Activated T-cell treated with anti-CD3 and anti-CD28 coated beads, Interleukin-2, amount 50 U/mL, for 72 hours (primary cell): ENCODE measurements around the gene ARMC3. TPM values are rescaled to one million over a fixed set of nuclear protein-coding genes. Genes with fewer than 3 reads are reported as not detected.
A peak's percentile ranks its signal among the peaks of the same experiment; 100 is the strongest.
"Not testable (repeated sequence)": the region's sequence is repeated elsewhere in the genome, so short reads cannot be mapped to it uniquely, and the experiment has no call there.

Source experiments
- ATAC-seq, 2 donors: fragments of 150-1000 bp; cut with Tn5 transposase; replicated peaks in 1 of 2; 2 replicates each; pipeline ENCODE4 v1.10.0; 2021; ENCODE audit warnings: moderate library complexity in 2 of 2, mild to moderate bottlenecking in 1 of 2
- DNase-seq, 2 donors: peaks; one replicate each; pipeline ENCODE4 v3.0.0; 2021 to 2022; ENCODE audit warnings: mixed read lengths in 1 of 2
- H3K27ac Mint-ChIP-seq: one replicate; pipeline ENCODE4 v1.8.0; 2022; ENCODE audit warnings: mild to moderate bottlenecking, moderate library complexity, mixed read lengths
- H3K27me3 Mint-ChIP-seq: one replicate; pipeline ENCODE4 v1.8.0; 2022; ENCODE audit warnings: low read depth, mixed read lengths
- H3K36me3 Mint-ChIP-seq, 2 donors: one replicate each; pipeline ENCODE4 v1.8.0; 2022; ENCODE audit warnings: mixed read lengths in 2 of 2, mild to moderate bottlenecking in 1 of 2; ENCODE audit not compliant: insufficient read depth in 2 of 2
- H3K4me1 Mint-ChIP-seq: one replicate; pipeline ENCODE4 v1.8.0; 2022; ENCODE audit warnings: low read depth, mixed read lengths
- H3K4me3 Mint-ChIP-seq, 2 donors: one replicate each; pipeline ENCODE4 v1.8.0; 2022; ENCODE audit warnings: mild to moderate bottlenecking in 2 of 2, mixed read lengths in 2 of 2, moderate library complexity in 2 of 2
- H3K9me3 Mint-ChIP-seq, 2 donors: one replicate each; pipeline ENCODE4 v1.8.0; 2022; ENCODE audit warnings: mixed read lengths in 2 of 2
- total RNA-seq, 2 donors: library from RNA; stranded (reverse); gene quantifications; one replicate each; pipeline ENCODE4 v1.2.3, GENCODE V29; 2022

ARMC3 gene
- total RNA-seq, 2 donors from 2014 or later, result not detected

GRCh38 chr10:23065181-23065948, 137.5 kb downstream of the ARMC3 start:
- Mint-ChIP-seq H3K36me3 (no peaks in the 10 kb centered on the region), H3K9me3 (no peaks in the 10 kb centered on the region), H3K27ac (no peak overlapping the region), H3K4me1 (peaks cover 4% of the 10 kb centered on the region), H3K4me3 (no peak overlapping the region), H3K27me3 (no peaks in the 10 kb centered on the region)
- DNase-seq (no peak), ATAC-seq (no peak)

DNA sequence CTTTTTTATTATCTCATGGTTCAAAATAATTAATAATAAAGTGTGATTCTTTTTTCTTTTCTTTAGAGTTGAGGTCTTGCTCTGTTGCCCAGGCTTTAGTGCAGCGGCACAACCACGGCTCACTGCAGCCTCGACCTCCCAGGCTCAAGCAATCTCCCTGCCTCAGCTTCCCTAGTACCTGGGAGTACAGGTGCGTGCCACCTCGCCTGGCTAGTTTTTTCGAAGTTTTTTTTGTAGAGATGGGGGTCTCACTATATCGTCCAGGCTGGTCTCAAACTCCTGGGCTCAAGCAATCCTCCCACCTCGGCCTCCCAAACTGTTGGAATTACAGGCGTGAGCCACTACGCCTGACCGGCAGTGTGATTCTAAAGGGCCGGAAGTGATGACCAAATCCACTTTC, 139.5 kb downstream of the ARMC3 start:
- peaks cover 4% of the 10 kb centered on the region for H3K4me1 Mint-ChIP-seq
- no peak overlapping the region for H3K4me3 Mint-ChIP-seq
- ATAC-seq (no peak), DNase-seq (no peak)
- H3K36me3 Mint-ChIP-seq, result no peaks in the 10 kb centered on the region
- no peaks in the 10 kb centered on the region for H3K9me3 Mint-ChIP-seq
- no peak overlapping the region for H3K27ac Mint-ChIP-seq
- H3K27me3 Mint-ChIP-seq, result no peaks in the 10 kb centered on the region

DNA sequence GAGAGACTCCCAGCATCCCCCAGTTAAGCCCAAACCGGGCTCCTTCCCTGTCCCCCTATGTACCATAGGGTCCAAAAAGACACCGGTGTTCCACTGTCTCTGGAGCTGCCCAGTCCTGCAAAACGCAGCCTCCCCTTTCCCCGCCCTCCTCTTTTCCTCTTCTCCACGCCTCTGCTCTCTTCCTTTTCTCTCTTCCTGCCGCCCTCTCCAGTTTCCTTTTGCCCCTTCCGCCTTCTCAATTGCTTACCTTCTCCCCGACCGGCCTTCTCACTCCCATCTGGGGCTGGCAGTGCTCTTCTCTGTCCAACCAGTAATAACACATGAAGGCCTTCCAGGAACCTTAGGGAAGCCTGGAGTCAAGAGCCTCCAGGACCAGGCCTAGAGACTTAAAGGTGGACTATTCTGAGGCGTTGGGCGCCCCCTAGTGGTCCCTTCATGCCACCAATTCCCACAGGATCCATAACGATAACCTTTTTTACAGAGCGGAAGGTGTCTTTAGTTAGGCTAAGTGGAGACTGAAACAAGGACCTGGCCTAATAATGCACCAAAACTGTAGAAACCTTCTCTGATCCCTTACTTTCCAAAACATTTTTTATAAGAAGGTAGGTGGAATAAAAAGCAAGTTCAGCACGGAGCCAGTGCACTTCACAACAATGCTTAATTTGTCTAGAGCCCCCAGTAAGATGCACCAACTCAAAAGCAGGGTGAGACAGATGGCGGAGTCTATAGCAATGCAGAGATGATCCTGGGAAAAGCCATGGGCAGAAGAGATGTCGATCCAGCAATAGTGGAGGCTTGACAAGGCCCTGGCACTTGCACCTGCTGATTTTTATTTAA, 140.3 kb downstream of the ARMC3 start:
- DNase-seq (peak; percentile 53 to 70), ATAC-seq (peak in 1 of 2 donors; percentile 55)
- Mint-ChIP-seq H3K4me3 (peak overlapping the region in 1 of 2 donors; percentile 35), H3K36me3 (no peaks in the 10 kb centered on the region), H3K27me3 (no peaks in the 10 kb centered on the region), H3K27ac (no peak overlapping the region), H3K9me3 (no peaks in the 10 kb centered on the region), H3K4me1 (peaks cover 4% of the 10 kb centered on the region)

GRCh38 chr10:23069019-23069815, 141.4 kb downstream of the ARMC3 start:
- Mint-ChIP-seq H3K4me3 (no peak overlapping the region), H3K27ac (peak overlapping the region; percentile 30), H3K4me1 (peaks cover 4% of the 10 kb centered on the region), H3K36me3 (no peaks in the 10 kb centered on the region), H3K9me3 (no peaks in the 10 kb centered on the region), H3K27me3 (peaks cover 7% of the 10 kb centered on the region)
- peak; percentile 67 to 86 for ATAC-seq
- DNase-seq, result peak in 1 of 2 donors; percentile 38

- ATAC-seq, H3K4me1 Mint-ChIP-seq, DNase-seq, H3K36me3 Mint-ChIP-seq, H3K27ac Mint-ChIP-seq, H3K4me3 Mint-ChIP-seq, H3K9me3 Mint-ChIP-seq: not testable (repeated sequence)
- peaks cover 16% of the 10 kb centered on the region for H3K27me3 Mint-ChIP-seq
Observed at GRCh38 chr10:23070092-23070912, 142.4 kb downstream of the ARMC3 start.

DNA sequence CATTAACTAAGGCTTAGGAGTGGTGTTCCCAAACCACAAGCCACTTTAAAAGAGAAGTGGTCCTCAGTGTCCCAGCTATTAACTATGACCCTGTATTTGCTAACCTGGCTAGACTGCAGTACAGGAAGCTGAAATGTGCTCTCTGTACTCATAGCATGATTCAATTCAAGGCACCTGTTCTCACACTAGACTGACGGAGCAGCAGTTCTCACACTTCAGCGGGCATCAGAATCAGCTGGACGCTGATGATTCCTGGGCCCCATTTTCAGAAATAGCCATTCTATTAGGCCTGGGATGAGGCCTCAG, 143.0 kb downstream of the ARMC3 start:
- no peaks in the 10 kb centered on the region for H3K36me3 Mint-ChIP-seq
- DNase-seq, result no peak
- H3K4me3 Mint-ChIP-seq, result no peak overlapping the region
- no peak for ATAC-seq
- H3K4me1 Mint-ChIP-seq, result peaks cover 4% of the 10 kb centered on the region
- H3K9me3 Mint-ChIP-seq, result no peaks in the 10 kb centered on the region
- peaks cover 22% of the 10 kb centered on the region for H3K27me3 Mint-ChIP-seq
- H3K27ac Mint-ChIP-seq, result no peak overlapping the region

GRCh38 chr10:23072593-23072992, 144.7 kb downstream of the ARMC3 start:
- H3K4me3 Mint-ChIP-seq, H3K27ac Mint-ChIP-seq, ATAC-seq, H3K9me3 Mint-ChIP-seq, H3K36me3 Mint-ChIP-seq, DNase-seq, H3K4me1 Mint-ChIP-seq: not testable (repeated sequence)
- peaks cover 34% of the 10 kb centered on the region for H3K27me3 Mint-ChIP-seq

- DNase-seq (no peak), ATAC-seq (no peak)
- Mint-ChIP-seq H3K27ac (no peak overlapping the region), H3K9me3 (no peaks in the 10 kb centered on the region), H3K4me1 (no peaks in the 10 kb centered on the region), H3K36me3 (no peaks in the 10 kb centered on the region), H3K27me3 (peaks cover 41% of the 10 kb centered on the region), H3K4me3 (no peak overlapping the region)
Observed at GRCh38 chr10:23073527-23073926, 145.7 kb downstream of the ARMC3 start.

- Mint-ChIP-seq H3K9me3 (no peaks in the 10 kb centered on the region), H3K4me1 (no peaks in the 10 kb centered on the region), H3K27me3 (peaks cover 58% of the 10 kb centered on the region), H3K27ac (no peak overlapping the region), H3K4me3 (no peak overlapping the region), H3K36me3 (no peaks in the 10 kb centered on the region)
- peak; percentile 55 to 92 for ATAC-seq
- DNase-seq, result no peak
Observed at GRCh38 chr10:23075672-23076071, 147.8 kb downstream of the ARMC3 start.

GRCh38 chr10:23078114-23078513, 150.3 kb downstream of the ARMC3 start:
- H3K9me3 Mint-ChIP-seq, result no peaks in the 10 kb centered on the region
- ATAC-seq (no peak), DNase-seq (no peak)
- no peaks in the 10 kb centered on the region for H3K36me3 Mint-ChIP-seq
- H3K27ac Mint-ChIP-seq, result no peak overlapping the region
- H3K4me1 Mint-ChIP-seq, result no peaks in the 10 kb centered on the region
- peaks cover 74% of the 10 kb centered on the region for H3K27me3 Mint-ChIP-seq
- no peak overlapping the region for H3K4me3 Mint-ChIP-seq

DNA sequence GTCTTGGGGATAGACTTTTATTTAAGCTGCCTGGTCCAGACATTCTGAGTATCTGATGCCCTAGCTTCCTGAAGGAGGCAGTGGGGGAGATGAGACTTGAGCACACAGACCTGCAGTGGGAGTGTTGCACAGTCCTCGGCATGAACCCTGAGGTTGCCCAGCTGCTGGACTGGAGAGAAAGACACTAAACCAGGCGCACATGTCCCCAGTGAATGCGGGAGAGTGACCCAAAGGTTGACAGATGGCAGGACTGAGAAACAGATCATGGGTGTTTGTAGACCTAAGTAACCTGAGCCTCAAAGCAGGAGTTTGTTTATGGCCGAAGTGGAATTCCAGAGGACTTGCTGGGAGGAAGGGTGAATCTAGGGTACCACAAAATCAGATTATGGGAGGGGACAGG, 151.8 kb downstream of the ARMC3 start:
- peaks cover 0 to under 1% of the 10 kb centered on the region in 2 donors for H3K36me3 Mint-ChIP-seq
- H3K27ac Mint-ChIP-seq, result no peak overlapping the region
- H3K4me1 Mint-ChIP-seq, result no peaks in the 10 kb centered on the region
- H3K9me3 Mint-ChIP-seq, result no peaks in the 10 kb centered on the region
- ATAC-seq (no peak), DNase-seq (no peak)
- H3K27me3 Mint-ChIP-seq, result peaks cover 72% of the 10 kb centered on the region
- no peak overlapping the region for H3K4me3 Mint-ChIP-seq

GRCh38 chr10:23080262-23080661, 152.4 kb downstream of the ARMC3 start:
- no peak overlapping the region for H3K4me3 Mint-ChIP-seq
- H3K36me3 Mint-ChIP-seq, result peaks cover 0 to 2% of the 10 kb centered on the region in 2 donors
- peaks cover 71% of the 10 kb centered on the region for H3K27me3 Mint-ChIP-seq
- no peak overlapping the region for H3K27ac Mint-ChIP-seq
- no peaks in the 10 kb centered on the region for H3K4me1 Mint-ChIP-seq
- no peak for DNase-seq
- ATAC-seq, result no peak
- peaks cover 0 to 2% of the 10 kb centered on the region in 2 donors for H3K9me3 Mint-ChIP-seq
